HG03135 (cell line): ENCODE results near the gene KIAA1217.

Source experiments
- ATAC-seq: cut with Tn5 transposase; IDR thresholded peaks from one replicate; pipeline ENCODE4 v1.9.1; 2021; ENCODE audit warnings: mild to moderate bottlenecking, moderate library complexity; ENCODE audit not compliant: unreplicated experiment

The KIAA1217 gene

DNA sequence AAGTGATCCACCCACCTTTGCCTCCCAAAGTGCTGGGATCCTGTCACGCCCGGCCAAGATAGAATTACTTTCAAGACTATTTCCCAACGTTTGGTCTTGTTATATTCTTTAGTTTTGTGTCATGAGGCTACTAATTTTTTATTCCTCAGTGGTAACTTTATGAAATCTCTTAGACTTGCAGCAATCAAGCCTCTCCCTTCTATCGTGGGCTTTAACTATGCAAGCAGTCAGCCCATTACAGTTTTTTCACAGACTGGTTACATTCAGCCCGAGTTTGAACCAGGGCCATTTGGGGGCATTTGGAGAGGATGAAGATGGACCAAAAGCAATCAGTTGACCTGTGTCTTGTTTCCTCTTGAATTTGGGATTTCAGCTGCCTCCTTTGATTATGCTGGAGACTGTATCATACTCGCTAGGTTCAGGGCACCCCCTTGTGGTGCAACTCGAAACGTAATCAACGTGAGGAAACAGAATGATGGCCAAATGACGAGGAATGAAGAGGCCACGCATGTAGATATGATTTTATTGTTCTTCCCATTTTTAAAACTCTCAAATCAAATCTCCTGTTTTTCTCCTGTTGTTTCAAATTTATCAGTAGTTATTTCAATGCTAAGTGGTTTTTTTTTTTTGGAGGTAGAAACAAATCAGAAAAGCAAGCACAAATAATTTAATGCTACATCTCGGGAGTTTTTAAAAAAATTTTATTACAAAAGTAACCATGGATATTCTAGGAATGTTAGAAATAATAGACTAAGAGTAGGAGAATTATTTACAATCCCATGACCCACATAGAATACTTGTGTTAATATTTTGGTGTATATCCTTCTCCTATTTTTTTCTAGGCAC is 151.6 kb downstream of the KIAA1217 start:
- ATAC-seq, result no peak

DNA sequence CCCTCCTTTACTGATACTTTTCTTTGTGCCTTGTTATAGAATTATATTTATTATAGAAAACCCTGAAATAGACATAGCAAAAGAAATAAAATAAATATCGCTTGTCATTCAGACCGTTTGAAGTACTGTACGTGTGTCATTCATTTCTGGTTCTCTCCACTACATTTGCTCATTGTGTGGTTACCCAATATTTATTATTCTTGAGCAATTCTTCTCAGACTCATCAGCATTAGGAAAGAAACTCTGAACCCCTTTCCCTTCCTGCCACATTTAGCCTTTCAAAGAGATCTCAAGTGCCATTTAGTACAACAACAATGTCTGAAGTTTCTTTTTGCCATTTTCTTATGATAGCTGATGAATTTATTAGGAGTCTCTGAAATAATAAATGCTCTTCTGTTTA is 154.1 kb downstream of the KIAA1217 start:
- no peak for ATAC-seq

DNA sequence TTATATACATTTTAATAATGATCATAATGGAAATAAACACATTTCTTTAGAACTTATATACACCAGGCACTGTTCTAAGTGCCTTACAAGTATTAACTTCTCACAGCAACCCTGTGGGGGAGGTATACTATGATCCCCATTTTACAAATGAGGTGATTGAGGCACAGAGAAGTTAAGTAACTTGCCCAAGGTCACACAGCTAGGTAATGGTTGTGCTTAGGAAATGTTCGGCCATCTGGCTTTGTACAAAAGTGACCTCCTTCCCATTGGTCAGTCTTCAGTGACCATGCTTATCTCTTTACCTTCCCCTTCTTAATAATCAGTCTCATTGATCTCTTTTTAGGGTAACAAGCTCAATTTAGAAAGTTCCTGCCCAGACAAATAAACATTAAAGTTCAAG is 158.8 kb downstream of the KIAA1217 start:
- ATAC-seq, result no peak

DNA sequence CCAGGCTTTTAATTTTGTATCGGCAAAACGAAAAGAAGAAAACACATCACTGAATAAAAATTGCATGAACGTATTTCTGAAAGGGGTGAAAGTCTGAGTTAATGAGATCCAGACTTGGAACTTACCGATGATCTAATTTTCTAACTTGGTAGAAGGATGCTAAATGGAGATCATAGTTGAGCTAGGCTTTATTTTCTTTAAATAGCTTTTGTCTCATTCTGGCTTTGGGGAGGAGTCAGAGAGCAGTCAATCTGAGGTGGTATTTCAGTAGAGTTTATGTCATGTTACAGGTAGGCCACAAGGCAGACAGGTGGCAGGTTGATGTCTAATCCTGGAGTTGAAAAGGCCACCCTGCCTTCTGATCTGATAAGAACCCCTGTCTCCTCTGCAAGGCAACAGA is 161.9 kb downstream of the KIAA1217 start:
- no peak for ATAC-seq

DNA sequence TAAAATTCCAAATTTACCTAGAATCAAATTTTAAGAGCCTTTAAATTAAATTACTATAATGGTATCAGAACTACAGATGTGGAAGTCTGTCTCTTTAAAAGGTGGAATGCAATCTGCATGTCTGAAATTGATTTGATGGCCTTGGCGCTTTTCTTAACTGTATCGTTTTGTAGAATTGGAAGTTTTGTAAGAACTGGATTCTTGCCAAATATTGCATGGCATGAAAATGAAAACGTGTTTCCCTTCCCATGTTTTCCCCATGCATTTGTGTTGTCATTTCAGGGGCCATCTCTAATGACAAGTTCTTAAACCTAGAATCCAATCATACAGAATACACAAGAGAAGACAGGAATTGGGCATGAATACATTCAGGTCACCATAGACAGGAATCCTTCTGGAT is 162.5 kb downstream of the KIAA1217 start:
- ATAC-seq, result no peak

DNA sequence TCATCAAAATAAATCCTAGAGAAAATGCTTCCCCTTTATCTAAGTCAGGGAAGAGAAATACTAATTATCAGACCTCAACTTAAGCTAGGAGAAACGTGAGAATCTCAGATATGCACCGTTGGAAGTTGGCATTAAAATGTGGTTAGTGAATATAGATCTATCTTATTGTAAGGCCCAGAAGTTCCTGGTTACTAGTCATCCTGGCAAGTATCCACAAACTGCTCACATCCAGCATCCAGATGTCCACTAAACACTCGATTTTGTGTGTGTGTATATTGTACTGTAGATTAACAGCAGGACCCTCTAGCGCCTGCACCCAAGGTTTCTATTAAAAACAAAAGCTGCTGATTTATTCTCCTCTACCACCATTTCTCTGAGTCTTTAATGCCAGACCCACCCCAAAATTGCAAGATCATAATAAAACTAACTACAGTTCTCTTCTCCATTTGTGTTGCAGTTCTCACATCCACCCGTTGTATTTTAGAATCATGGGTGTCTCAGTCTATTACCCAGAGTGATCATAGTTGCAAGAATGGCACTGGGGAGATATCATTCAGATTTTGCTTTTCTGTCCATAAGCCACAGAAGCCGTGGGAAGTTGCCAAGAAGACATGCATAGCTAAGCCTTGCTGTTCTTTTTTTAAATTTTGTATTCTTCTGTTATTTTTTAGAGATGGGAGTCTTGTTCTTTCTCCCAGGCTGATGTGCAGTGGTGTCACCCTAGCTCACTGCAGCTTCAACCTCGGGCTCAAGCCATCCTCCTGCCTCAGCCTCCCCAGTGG is 165.4 kb downstream of the KIAA1217 start:
- no peak for ATAC-seq

DNA sequence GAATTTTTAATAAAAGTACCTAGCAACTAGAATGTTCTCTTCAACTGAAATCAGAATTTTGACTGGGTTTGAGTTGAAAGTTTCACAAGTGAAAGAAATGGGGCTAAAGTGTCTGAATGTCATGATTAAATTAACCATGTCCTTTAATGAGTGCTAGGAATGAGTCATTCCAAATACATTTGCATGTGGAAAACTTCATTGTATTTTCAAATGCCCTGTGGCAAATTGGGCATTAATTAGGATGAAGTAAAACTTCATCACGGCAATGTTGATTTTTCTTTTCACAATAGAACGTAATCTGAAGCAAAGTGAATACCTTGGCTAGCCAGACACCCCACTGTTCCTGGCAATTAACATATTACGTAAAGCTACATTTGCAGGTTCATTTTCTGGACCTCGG is 166.6 kb downstream of the KIAA1217 start:
- ATAC-seq, result no peak

DNA sequence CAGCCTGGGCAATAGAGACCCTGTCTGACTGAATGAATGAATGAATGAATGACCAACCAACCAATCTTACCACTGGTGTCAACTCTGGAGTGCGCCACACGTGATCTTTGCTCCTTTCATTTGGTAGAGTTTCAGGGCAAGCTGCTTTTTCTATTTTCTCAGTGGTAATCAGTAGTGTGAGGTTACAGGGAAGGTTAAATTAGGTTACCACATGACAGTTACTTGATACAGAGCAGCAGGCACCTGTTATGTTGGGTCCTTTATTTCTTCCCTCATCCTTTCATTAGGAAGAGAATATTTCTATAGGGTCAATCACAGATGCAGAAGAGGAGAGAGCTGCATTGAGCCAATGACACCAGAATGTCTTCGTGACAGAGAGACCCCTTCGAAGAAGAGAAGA is 167.8 kb downstream of the KIAA1217 start:
- no peak for ATAC-seq

DNA sequence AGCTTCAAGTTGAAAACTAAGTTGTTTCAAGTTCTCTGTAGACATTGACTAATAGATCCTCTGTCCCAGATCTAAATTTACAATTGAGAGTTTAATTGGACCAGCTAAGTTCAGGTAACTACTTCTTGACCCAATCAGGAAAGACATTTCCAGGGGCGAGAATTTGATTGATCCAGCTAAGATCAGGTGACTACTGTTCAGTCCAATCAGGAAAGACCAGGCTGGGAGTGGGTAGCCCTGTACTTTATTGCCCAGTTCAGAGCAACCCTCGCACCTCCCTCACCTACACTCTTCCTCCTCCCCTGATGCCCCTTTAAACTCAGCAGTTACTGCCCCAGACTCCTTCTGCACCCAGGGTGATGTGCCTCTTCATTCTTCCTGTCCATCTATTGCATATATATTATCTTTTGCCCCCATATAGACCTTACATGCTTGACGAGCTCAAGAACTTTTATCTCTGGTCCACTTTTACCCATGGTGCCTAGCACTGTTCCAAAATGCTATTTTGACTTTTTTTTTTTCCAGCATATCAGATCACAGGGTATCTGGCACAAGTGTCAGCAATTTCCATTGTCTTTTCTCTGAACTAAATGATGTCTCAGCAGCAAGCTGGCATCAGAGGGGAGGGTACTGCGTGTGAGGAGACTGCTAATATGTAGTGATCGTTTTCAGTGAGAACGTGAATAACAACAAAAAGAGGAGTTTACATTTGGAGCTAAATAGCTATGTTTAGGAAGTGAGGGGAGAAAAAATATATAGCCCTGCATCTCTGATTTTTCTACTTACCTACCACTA is 169.4 kb downstream of the KIAA1217 start:
- no peak for ATAC-seq

DNA sequence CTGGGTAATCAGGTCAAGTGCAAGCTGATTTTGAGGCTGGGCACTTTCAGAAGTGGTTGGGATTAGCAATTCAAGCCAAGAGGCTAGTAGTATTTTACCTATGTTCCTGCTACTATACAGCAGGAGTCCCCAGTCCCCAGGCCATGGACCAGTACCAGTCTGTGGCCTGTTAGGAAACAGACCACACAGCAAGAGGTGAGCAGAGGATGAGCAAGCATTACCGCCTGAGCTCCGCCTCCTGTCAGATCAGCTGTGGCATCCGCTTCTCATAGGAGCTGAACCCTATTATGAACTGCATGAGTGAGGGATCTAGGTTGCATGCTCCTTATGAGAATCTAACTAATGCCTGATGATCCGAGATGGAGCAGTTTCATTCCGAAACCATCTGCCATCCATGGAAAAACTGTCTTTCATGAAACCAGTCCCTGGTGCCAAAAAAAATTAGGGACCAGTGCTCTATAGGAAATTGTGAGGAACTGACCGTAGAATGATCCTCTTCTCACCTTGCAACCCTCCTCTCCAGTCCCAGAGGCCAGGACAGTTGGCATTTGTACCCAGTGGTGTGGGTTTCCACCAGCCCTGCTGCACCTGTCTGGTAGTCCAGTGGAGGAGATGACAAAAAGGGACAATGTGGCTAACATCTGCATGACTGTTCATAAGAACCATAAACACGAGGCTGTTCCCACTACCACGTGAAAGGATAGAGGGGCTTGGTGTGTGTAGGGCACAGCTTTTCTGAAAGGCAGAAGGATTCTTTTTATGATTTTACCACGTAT is 172.5 kb downstream of the KIAA1217 start:
- ATAC-seq, result no peak

DNA sequence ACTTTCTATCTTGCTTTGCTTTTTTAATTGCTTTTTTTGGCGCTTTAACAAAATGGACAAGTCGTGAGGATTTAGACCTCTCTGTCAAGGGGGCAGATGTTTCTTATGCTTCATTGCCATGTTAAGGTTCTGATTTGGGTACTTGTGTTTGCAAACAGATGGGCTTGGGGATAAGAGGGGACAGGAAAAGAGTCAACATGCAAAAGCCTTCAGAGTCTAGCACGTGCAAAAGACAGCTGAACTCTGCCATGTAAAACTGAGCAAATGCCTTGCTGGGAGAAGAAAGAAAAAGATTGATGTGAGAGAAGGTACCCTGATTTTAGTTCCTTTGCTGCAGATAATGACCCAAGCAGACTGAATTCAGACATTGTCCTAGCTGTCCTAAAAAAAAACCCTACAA is 173.1 kb downstream of the KIAA1217 start:
- no peak for ATAC-seq

DNA sequence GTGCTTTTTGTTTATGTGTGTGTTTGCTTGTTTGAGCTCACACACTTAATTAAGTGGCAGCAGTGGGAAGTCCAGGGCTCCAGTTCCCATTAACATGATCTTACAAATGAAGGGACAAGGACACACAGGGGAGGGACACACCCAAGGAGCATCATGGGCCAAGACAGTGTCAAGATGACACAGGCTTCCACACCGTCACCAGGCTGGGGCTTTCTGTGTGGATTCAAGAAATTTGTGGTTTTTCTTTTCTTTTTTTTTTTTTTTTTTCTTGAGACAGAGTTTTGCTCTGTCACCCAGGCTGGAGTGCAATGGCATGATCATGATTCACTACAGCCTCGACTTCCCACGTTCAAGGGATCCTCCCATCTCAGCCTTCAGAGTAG is 173.6 kb downstream of the KIAA1217 start:
- no peak for ATAC-seq

DNA sequence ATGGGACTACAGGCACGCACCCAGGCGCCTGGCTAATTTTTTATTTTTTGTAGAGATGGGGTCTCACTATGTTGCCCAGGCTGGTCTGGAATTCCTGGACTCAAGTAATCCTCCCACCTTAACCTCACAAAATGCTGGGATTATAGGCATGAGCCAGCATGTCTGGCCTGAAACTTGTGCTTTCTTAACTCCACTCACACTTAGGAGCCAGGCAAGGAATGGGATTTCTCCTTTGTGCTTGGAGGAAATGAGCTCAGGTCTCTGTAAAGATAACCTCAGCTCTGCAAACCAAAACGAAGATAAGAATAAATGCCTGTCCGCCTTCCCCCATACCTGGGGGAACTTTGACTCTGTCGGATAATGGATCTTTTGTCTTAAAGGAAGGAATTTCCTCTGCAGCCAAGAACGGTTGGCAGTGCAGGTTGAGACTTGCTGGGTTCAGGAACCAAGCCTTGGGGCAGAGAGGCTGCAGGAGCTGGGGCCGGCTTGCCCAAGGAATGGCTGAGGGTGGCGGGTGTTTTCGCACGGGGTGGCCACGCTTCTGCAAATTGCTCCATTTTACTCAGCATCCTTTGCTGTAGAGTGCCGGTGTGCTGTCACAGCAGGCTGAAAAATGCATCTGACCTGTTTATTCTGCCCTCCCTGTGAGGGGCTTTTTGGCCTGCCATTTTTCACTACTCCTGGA is 174.2 kb downstream of the KIAA1217 start:
- peak; percentile 65 for ATAC-seq

DNA sequence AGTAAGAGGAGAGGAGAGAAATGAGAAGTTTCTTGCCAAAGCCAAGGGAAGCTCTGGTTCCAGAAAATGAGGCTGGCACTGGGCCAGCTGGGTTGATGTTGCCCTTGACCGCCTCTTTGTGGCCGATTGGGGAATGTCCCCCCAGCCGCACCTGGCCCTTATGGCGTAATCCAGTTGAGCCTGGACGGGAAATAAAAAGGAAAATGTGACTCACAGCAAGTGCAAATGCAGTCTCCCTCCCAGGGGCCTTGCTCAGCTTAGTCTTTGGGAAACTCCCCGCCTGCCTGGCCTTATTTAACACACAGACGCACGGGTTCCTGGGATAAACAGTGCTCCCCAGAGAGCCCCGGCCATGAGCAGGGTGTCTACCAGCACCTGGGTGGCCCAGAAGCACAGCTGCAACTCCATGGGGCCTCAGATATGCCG is 174.8 kb downstream of the KIAA1217 start:
- peak; percentile 92 for ATAC-seq

DNA sequence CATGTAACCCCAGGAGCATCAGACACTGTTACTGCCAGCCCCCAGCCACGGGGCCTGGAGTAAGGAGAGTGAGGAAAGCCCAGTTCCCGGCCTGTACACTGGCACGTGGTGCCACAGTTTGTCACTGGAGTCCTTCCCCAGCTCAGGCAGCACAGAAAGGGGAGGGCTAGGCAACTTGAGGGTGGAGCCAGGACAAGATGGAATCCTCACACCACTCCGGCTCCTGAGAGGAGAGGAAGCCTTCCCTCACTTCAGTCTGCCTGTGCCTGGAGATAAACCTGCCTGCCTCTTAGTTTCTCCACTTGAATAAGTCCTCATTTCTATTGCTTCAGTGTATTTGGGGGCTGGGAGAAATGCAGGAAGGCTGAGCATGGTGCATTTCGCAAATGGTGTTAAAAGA is 176.0 kb downstream of the KIAA1217 start:
- ATAC-seq, result no peak

DNA sequence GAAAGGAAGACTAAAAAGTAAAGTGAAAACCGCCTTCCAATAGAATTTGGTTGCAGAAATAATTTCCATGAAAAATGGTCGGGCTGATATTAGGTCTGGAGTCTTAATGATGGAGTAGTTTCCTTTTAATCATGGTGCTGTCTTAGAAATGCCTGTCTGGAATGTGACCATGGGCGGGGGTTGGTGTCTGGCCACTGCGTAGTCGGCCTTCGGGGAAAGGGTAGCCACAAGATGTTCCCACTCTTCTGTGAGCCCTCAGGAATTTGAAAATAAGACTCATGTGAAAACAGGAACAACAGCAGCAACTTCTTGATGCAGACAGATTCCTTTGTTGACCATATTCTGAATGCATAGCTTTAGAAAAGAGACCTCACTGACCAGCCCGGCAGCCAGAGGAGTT is 176.8 kb downstream of the KIAA1217 start:
- ATAC-seq, result no peak

DNA sequence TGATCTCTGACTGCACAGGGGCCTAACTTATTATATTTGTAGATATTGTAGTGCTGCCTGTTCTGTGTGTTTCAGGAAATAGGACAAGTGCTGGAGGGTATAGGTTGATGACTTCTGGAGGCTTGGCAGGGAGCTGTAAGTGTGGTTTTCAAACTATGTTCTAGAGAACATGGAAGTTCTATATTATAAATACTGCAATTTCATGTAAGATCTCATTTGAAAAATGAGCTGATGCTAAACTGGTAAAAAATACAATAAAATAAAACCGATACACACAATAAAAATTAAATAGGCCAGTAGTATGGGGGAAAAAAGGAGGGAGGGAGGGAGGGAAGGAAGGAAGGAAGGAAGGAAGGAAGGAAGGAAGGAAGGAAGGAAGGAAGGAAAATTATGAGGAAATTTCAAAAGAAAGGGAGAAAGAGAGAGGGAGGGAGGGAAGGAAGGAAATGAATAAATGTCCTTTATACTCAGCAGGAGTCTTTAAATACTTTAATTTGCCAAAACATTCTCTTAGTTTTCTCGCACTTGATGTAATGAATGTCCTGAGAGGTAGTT is 181.3 kb downstream of the KIAA1217 start:
- ATAC-seq, result no peak

DNA sequence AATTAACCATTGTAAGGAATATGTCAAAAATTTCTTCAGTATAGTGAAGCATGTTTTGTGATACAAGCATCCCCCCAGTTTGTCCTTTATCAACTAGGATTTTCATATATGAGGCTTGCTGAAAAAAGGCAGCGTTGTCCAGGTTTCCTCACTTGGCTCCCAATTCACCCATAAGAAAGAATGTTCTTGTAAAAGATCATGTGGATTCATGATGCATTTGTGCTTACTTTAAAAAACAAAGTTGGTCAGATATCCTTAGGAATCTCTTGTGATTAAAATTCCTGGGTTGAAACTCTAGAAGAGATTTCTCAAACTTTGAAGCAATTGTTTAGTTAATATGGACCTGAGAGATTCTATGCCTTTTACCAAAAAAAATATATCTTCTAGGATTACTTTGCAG is 181.8 kb downstream of the KIAA1217 start:
- ATAC-seq, result no peak

DNA sequence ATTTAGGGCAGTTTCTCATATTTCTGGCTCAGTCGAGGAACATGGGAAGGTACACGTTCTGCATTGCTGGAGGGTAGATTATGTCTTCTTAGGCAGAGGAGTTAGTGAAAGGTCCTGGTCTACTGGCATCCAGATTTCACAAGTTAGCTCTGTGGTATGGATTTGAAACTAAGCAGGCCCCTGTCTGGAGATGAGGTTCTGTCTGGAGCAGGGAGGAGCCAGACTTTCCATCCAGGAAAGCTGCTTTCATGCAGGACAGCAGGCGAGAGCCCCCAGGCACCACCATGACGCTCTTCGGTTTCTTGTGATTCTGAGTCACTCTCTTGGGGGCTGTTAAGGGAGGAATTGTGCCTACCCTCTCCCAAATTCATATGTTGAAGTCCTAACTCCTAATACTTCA is 184.3 kb downstream of the KIAA1217 start:
- ATAC-seq, result no peak
